Measurements from ENCODE around the gene NKTR. TPM values are rescaled to one million over a fixed set of nuclear protein-coding genes. Genes with fewer than 3 reads are reported as not detected.
A peak's percentile ranks its signal among the peaks of the same experiment; 100 is the strongest.

NKTR gene
- polyA plus RNA-seq, 1 donor (not counting 4 experiments of a cell fraction or from before 2014, with no cell fraction given): 38.6 TPM

DNA sequence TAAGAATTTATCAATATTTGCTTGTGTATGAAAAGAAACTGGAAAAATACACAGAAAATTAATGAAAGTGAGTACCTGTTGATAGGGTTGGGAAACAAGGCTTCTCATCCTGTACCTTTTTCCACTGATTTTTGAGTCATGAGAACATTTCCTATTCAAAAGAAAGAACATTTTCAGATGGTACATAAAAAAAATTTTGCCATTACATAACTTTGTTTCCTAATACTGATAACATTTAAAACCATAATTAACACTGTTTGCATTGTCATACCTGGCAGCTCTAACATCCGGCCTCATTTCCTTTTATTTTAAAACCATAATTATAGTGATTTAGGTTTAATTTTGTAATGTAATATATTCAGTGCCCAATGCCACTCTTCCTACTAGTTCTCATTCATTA, 11.7 kb downstream of the NKTR start:
- Histone ChIP-seq H3K4me2 (ENCODE audit: control insufficient read depth, extremely low read depth, insufficient read depth, low read depth, low read length) (no peak overlapping the region), H3K4me1 (ENCODE audit: control insufficient read depth, extremely low read depth, insufficient read depth, low read length) (no peaks in the 10 kb centered on the region), H3K9ac (ENCODE audit: control insufficient read depth, extremely low read depth, insufficient read depth, low read length) (no peak overlapping the region), H3K9me3 (ENCODE audit: control insufficient read depth, low read depth, low read length) (no peaks in the 10 kb centered on the region), H3K27ac (ENCODE audit: control insufficient read depth, insufficient read depth, low read length) (no peak overlapping the region), H4K20me1 (ENCODE audit: control insufficient read depth, extremely low read depth, insufficient read depth, low read length) (no peaks in the 10 kb centered on the region), H3K79me2 (ENCODE audit: control insufficient read depth, insufficient read depth, low read length) (peaks cover 88% of the 10 kb centered on the region), H3K27me3 (ENCODE audit: control insufficient read depth, extremely low read depth, insufficient read depth, low read length) (no peaks in the 10 kb centered on the region), H3K9me1 (ENCODE audit: control insufficient read depth, extremely low read depth, insufficient read depth, low read length) (no peaks in the 10 kb centered on the region), H3K36me3 (ENCODE audit: control insufficient read depth in 2 of 2, extremely low read depth in 1 of 2, insufficient read depth in 2 of 2, low read length in 2 of 2) (peaks cover 4 to 5% of the 10 kb centered on the region in 2 experiments), H3K4me3 (ENCODE audit: control insufficient read depth in 2 of 3, extremely low read depth in 1 of 3, insufficient read depth in 2 of 3, low read depth in 1 of 3, low read length in 3 of 3) (no peak overlapping the region), H2AFZ (ENCODE audit: control insufficient read depth, low read length) (no peak overlapping the region)
- no peak for TF ChIP-seq EZH2 (IDR thresholded peaks at IDR 0.05; ENCODE audit: low read length)
- TF ChIP-seq, protein P1, sequence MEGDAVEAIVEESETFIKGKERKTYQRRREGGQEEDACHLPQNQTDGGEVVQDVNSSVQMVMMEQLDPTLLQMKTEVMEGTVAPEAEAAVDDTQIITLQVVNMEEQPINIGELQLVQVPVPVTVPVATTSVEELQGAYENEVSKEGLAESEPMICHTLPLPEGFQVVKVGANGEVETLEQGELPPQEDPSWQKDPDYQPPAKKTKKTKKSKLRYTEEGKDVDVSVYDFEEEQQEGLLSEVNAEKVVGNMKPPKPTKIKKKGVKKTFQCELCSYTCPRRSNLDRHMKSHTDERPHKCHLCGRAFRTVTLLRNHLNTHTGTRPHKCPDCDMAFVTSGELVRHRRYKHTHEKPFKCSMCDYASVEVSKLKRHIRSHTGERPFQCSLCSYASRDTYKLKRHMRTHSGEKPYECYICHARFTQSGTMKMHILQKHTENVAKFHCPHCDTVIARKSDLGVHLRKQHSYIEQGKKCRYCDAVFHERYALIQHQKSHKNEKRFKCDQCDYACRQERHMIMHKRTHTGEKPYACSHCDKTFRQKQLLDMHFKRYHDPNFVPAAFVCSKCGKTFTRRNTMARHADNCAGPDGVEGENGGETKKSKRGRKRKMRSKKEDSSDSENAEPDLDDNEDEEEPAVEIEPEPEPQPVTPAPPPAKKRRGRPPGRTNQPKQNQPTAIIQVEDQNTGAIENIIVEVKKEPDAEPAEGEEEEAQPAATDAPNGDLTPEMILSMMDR (optimal IDR thresholded peaks at IDR 0.05 in 1 of 3, IDR thresholded peaks at IDR 0.05 in 1 of 3, conservative IDR thresholded peaks at IDR 0.05 in 1 of 3; ENCODE audit: extremely low read depth in 1 of 3, insufficient read depth in 2 of 3, low read length in 3 of 3): no peak
- FAIRE-seq (no peak), DNase-seq (ENCODE audit: low read depth, low spot score) (no peak)
- dilution Hi-C loops (cut with MboI; ENCODE audit: extremely low pct_ligation_motif_present, low sequenced_read_pairs): no loop called here

GRCh38 chr3:42612928-42613327, 12.4 kb downstream of the NKTR start:
- Histone ChIP-seq H3K27me3 (ENCODE audit: control insufficient read depth, extremely low read depth, insufficient read depth, low read length) (no peaks in the 10 kb centered on the region), H3K4me1 (ENCODE audit: control insufficient read depth, extremely low read depth, insufficient read depth, low read length) (no peaks in the 10 kb centered on the region), H3K9me1 (ENCODE audit: control insufficient read depth, extremely low read depth, insufficient read depth, low read length) (no peaks in the 10 kb centered on the region), H4K20me1 (ENCODE audit: control insufficient read depth, extremely low read depth, insufficient read depth, low read length) (no peaks in the 10 kb centered on the region), H3K4me3 (ENCODE audit: control insufficient read depth in 2 of 3, extremely low read depth in 1 of 3, insufficient read depth in 2 of 3, low read depth in 1 of 3, low read length in 3 of 3) (no peak overlapping the region), H3K36me3 (ENCODE audit: control insufficient read depth in 2 of 2, extremely low read depth in 1 of 2, insufficient read depth in 2 of 2, low read length in 2 of 2) (peaks cover 4 to 5% of the 10 kb centered on the region in 2 experiments), H2AFZ (ENCODE audit: control insufficient read depth, low read length) (no peak overlapping the region), H3K27ac (ENCODE audit: control insufficient read depth, insufficient read depth, low read length) (no peak overlapping the region), H3K9ac (ENCODE audit: control insufficient read depth, extremely low read depth, insufficient read depth, low read length) (no peak overlapping the region), H3K9me3 (ENCODE audit: control insufficient read depth, low read depth, low read length) (no peaks in the 10 kb centered on the region), H3K79me2 (ENCODE audit: control insufficient read depth, insufficient read depth, low read length) (peaks cover 81% of the 10 kb centered on the region), H3K4me2 (ENCODE audit: control insufficient read depth, extremely low read depth, insufficient read depth, low read depth, low read length) (no peak overlapping the region)
- no peak for TF ChIP-seq EZH2 (IDR thresholded peaks at IDR 0.05; ENCODE audit: low read length)
- DNase-seq (ENCODE audit: low read depth, low spot score) (no peak), FAIRE-seq (no peak)
- dilution Hi-C loops (cut with MboI; ENCODE audit: extremely low pct_ligation_motif_present, low sequenced_read_pairs): no loop called here

DNA sequence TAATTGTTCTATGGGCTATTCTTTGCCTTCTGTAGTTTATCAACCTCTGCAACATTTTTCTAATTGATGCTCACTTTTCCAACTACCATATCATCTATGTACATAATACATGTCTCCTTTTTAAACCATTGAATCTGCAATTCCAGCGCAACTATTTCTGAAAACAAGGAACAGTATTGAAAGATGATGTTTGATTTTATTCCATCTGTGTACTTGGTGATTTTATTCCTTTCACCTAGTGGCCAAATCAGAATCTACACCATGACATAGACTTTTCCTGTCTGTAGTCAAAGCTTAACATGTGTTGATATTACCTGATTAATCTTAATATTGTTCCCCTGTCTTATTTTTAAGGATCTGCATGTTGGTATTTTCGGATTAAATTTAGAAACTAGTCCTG, 13.0 kb downstream of the NKTR start:
- TF ChIP-seq, protein P1 (optimal IDR thresholded peaks at IDR 0.05 in 1 of 3, IDR thresholded peaks at IDR 0.05 in 1 of 3, conservative IDR thresholded peaks at IDR 0.05 in 1 of 3; ENCODE audit: extremely low read depth in 1 of 3, insufficient read depth in 2 of 3, low read length in 3 of 3): peak in 2 of 3 experiments; percentile 38 to 57
- no peak for TF ChIP-seq EZH2 (IDR thresholded peaks at IDR 0.05; ENCODE audit: low read length)
- no peak for FAIRE-seq
- no peak overlapping the region for H2AFZ ChIP-seq (ENCODE audit: control insufficient read depth, low read length)
- peaks cover 5 to 6% of the 10 kb centered on the region in 2 experiments for H3K36me3 ChIP-seq (ENCODE audit: control insufficient read depth in 2 of 2, extremely low read depth in 1 of 2, insufficient read depth in 2 of 2, low read length in 2 of 2)
- H3K4me1 ChIP-seq (ENCODE audit: control insufficient read depth, extremely low read depth, insufficient read depth, low read length): no peaks in the 10 kb centered on the region
- H3K4me2 ChIP-seq (ENCODE audit: control insufficient read depth, extremely low read depth, insufficient read depth, low read depth, low read length): no peak overlapping the region
- H3K27ac ChIP-seq (ENCODE audit: control insufficient read depth, insufficient read depth, low read length): no peak overlapping the region
- no peaks in the 10 kb centered on the region for H3K9me1 ChIP-seq (ENCODE audit: control insufficient read depth, extremely low read depth, insufficient read depth, low read length)
- H3K79me2 ChIP-seq (ENCODE audit: control insufficient read depth, insufficient read depth, low read length): peaks cover 76% of the 10 kb centered on the region
- no peaks in the 10 kb centered on the region for H4K20me1 ChIP-seq (ENCODE audit: control insufficient read depth, extremely low read depth, insufficient read depth, low read length)
- DNase-seq (ENCODE audit: low read depth, low spot score): no peak
- H3K4me3 ChIP-seq (ENCODE audit: control insufficient read depth in 2 of 3, extremely low read depth in 1 of 3, insufficient read depth in 2 of 3, low read depth in 1 of 3, low read length in 3 of 3): no peak overlapping the region
- dilution Hi-C loops (cut with MboI; ENCODE audit: extremely low pct_ligation_motif_present, low sequenced_read_pairs): no loop called here
- H3K27me3 ChIP-seq (ENCODE audit: control insufficient read depth, extremely low read depth, insufficient read depth, low read length): no peaks in the 10 kb centered on the region
- no peak overlapping the region for H3K9ac ChIP-seq (ENCODE audit: control insufficient read depth, extremely low read depth, insufficient read depth, low read length)
- H3K9me3 ChIP-seq (ENCODE audit: control insufficient read depth, low read depth, low read length): no peaks in the 10 kb centered on the region

All from keratinocyte (primary cell).